ENCODE data around the gene SYT14.
"Not testable (repeated sequence)": the region's sequence is repeated elsewhere in the genome, so short reads cannot be mapped to it uniquely, and the experiment has no call there.

The SYT14 gene

GRCh38 chr1:210049616-210050015 is 111.6 kb downstream of the SYT14 start:
- H3K23ac ChIP-seq (ENCODE audit: low read length): no peak overlapping the region
- no peak overlapping the region for H3K4ac ChIP-seq (ENCODE audit: low read depth, low read length)
- H3K9ac ChIP-seq (ENCODE audit: low read length): no peak overlapping the region
- H4K12ac ChIP-seq (ENCODE audit: low read depth, low read length): no peak overlapping the region
- H3K4me3 ChIP-seq (ENCODE audit: low read depth, low read length): no peak overlapping the region
- no peak overlapping the region for H2BK120ac ChIP-seq (ENCODE audit: insufficient read depth, low read length, poor library complexity)
- no peak overlapping the region for H3K18ac ChIP-seq (ENCODE audit: low read length)
- WGBS (ENCODE audit: extremely low coverage, insufficient coverage, insufficient read length): no CpG with 5 or more reads among the region's 7 CpGs
- H3K4me1 ChIP-seq (ENCODE audit: control insufficient read depth in 1 of 2, insufficient read depth in 2 of 2, low read length in 2 of 2): no peaks in the 10 kb centered on the region
- no peaks in the 10 kb centered on the region for H3K79me1 ChIP-seq (ENCODE audit: low read length)
- no peak overlapping the region for H2BK5ac ChIP-seq (ENCODE audit: low read depth, low read length, poor library complexity)
- H3K27ac ChIP-seq (ENCODE audit: low read depth, low read length): no peak overlapping the region
- no peaks in the 10 kb centered on the region for H3K27me3 ChIP-seq (ENCODE audit: insufficient read depth, low read length)
- no peak overlapping the region for H2BK12ac ChIP-seq (ENCODE audit: low read length)
- H2AFZ ChIP-seq (ENCODE audit: insufficient read depth, low read length, poor library complexity): no peak overlapping the region
- no peaks in the 10 kb centered on the region for H3K79me2 ChIP-seq (ENCODE audit: control insufficient read depth, insufficient read depth, low read length, poor library complexity)
- H2AK5ac ChIP-seq (ENCODE audit: low read length): no peak overlapping the region
- no peak overlapping the region for H3K14ac ChIP-seq (ENCODE audit: low read length)
- H4K91ac ChIP-seq (ENCODE audit: low read depth, low read length): no peak overlapping the region
- H3K4me2 ChIP-seq (ENCODE audit: low read length): no peak overlapping the region
- DNase-seq: no peak
- H4K8ac ChIP-seq (ENCODE audit: low read depth, low read length): no peak overlapping the region
- no peaks in the 10 kb centered on the region for H3K36me3 ChIP-seq (ENCODE audit: control insufficient read depth in 1 of 2, insufficient read depth in 2 of 2, low read length in 2 of 2)
- no peaks in the 10 kb centered on the region for H3K9me3 ChIP-seq (ENCODE audit: insufficient read depth, low read depth, low read length)

GRCh38 chr1:210050491-210050890 is 112.5 kb downstream of the SYT14 start:
- H4K8ac ChIP-seq (ENCODE audit: low read depth, low read length); DNase-seq; H3K9ac ChIP-seq (ENCODE audit: low read length); H3K9me3 ChIP-seq (ENCODE audit: insufficient read depth, low read depth, low read length); H3K4me2 ChIP-seq (ENCODE audit: low read length); H3K27ac ChIP-seq (ENCODE audit: low read depth, low read length); H3K36me3 ChIP-seq (ENCODE audit: control insufficient read depth in 1 of 2, insufficient read depth in 2 of 2, low read length in 2 of 2); H3K79me2 ChIP-seq (ENCODE audit: control insufficient read depth, insufficient read depth, low read length, poor library complexity); H3K23ac ChIP-seq (ENCODE audit: low read length); H3K27me3 ChIP-seq (ENCODE audit: insufficient read depth, low read length); H3K79me1 ChIP-seq (ENCODE audit: low read length); H2BK12ac ChIP-seq (ENCODE audit: low read length); H2AK5ac ChIP-seq (ENCODE audit: low read length); H3K4me1 ChIP-seq (ENCODE audit: control insufficient read depth in 1 of 2, insufficient read depth in 2 of 2, low read length in 2 of 2); H3K4ac ChIP-seq (ENCODE audit: low read depth, low read length); H4K12ac ChIP-seq (ENCODE audit: low read depth, low read length); H3K14ac ChIP-seq (ENCODE audit: low read length); H2BK5ac ChIP-seq (ENCODE audit: low read depth, low read length, poor library complexity); H4K91ac ChIP-seq (ENCODE audit: low read depth, low read length); H2AFZ ChIP-seq (ENCODE audit: insufficient read depth, low read length, poor library complexity); H2BK120ac ChIP-seq (ENCODE audit: insufficient read depth, low read length, poor library complexity); H3K18ac ChIP-seq (ENCODE audit: low read length); H3K4me3 ChIP-seq (ENCODE audit: low read depth, low read length): not testable (repeated sequence)
- no CpG with 5 or more reads among the region's 4 CpGs for WGBS (ENCODE audit: extremely low coverage, insufficient coverage, insufficient read length)

DNA sequence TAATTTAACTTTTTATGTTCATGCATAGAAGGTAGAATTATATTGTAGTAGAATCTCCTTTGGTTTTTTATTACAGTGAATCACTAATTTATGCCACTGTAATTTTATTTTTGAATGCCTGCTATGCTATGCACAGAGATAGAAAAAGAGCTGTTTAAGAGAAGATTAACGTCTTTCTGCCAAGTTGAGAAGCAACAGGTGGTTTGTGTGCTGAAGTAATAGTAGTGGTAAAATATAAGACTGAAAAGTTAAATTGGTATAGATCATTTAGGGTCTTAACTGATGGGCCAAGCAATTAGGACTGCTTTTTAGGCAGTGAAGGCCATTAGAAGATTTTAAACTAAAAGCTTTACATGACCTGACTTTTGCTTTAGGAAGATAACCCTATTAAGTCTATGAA is 115.1 kb downstream of the SYT14 start:
- Histone ChIP-seq H3K18ac (ENCODE audit: low read length) (no peak overlapping the region), H2BK12ac (ENCODE audit: low read length) (no peak overlapping the region), H3K4me1 (ENCODE audit: control insufficient read depth in 1 of 2, insufficient read depth in 2 of 2, low read length in 2 of 2) (no peaks in the 10 kb centered on the region), H3K79me1 (ENCODE audit: low read length) (no peaks in the 10 kb centered on the region), H3K27ac (ENCODE audit: low read depth, low read length) (no peak overlapping the region), H3K4me2 (ENCODE audit: low read length) (no peak overlapping the region), H3K79me2 (ENCODE audit: control insufficient read depth, insufficient read depth, low read length, poor library complexity) (no peaks in the 10 kb centered on the region), H3K36me3 (ENCODE audit: control insufficient read depth in 1 of 2, insufficient read depth in 2 of 2, low read length in 2 of 2) (no peaks in the 10 kb centered on the region), H2AK5ac (ENCODE audit: low read length) (no peak overlapping the region), H3K9ac (ENCODE audit: low read length) (no peak overlapping the region), H3K9me3 (ENCODE audit: insufficient read depth, low read depth, low read length) (no peaks in the 10 kb centered on the region), H4K8ac (ENCODE audit: low read depth, low read length) (no peak overlapping the region), H3K4me3 (ENCODE audit: low read depth, low read length) (no peak overlapping the region), H3K14ac (ENCODE audit: low read length) (no peak overlapping the region), H2AFZ (ENCODE audit: insufficient read depth, low read length, poor library complexity) (no peak overlapping the region), H3K27me3 (ENCODE audit: insufficient read depth, low read length) (no peaks in the 10 kb centered on the region), H4K12ac (ENCODE audit: low read depth, low read length) (no peak overlapping the region), H3K4ac (ENCODE audit: low read depth, low read length) (no peak overlapping the region), H2BK120ac (ENCODE audit: insufficient read depth, low read length, poor library complexity) (no peak overlapping the region), H2BK5ac (ENCODE audit: low read depth, low read length, poor library complexity) (no peak overlapping the region), H4K91ac (ENCODE audit: low read depth, low read length) (no peak overlapping the region), H3K23ac (ENCODE audit: low read length) (no peak overlapping the region)
- no peak for DNase-seq
- no CpG with 5 or more reads among the region's 1 CpG for WGBS (ENCODE audit: extremely low coverage, insufficient coverage, insufficient read length)

- no peak overlapping the region for H3K14ac ChIP-seq (ENCODE audit: low read length)
- no peak overlapping the region for H2AK5ac ChIP-seq (ENCODE audit: low read length)
- no peak for DNase-seq
- no peaks in the 10 kb centered on the region for H3K79me1 ChIP-seq (ENCODE audit: low read length)
- no peak overlapping the region for H4K12ac ChIP-seq (ENCODE audit: low read depth, low read length)
- H3K27me3 ChIP-seq (ENCODE audit: insufficient read depth, low read length): no peaks in the 10 kb centered on the region
- H3K9ac ChIP-seq (ENCODE audit: low read length): no peak overlapping the region
- H3K4me1 ChIP-seq (ENCODE audit: control insufficient read depth in 1 of 2, insufficient read depth in 2 of 2, low read length in 2 of 2): no peaks in the 10 kb centered on the region
- no peaks in the 10 kb centered on the region for H3K79me2 ChIP-seq (ENCODE audit: control insufficient read depth, insufficient read depth, low read length, poor library complexity)
- H2AFZ ChIP-seq (ENCODE audit: insufficient read depth, low read length, poor library complexity): no peak overlapping the region
- no peak overlapping the region for H4K91ac ChIP-seq (ENCODE audit: low read depth, low read length)
- H3K9me3 ChIP-seq (ENCODE audit: insufficient read depth, low read depth, low read length): no peaks in the 10 kb centered on the region
- no peak overlapping the region for H3K27ac ChIP-seq (ENCODE audit: low read depth, low read length)
- H3K4ac ChIP-seq (ENCODE audit: low read depth, low read length): no peak overlapping the region
- H3K23ac ChIP-seq (ENCODE audit: low read length): no peak overlapping the region
- H3K36me3 ChIP-seq (ENCODE audit: control insufficient read depth in 1 of 2, insufficient read depth in 2 of 2, low read length in 2 of 2): no peaks in the 10 kb centered on the region
- H4K8ac ChIP-seq (ENCODE audit: low read depth, low read length): no peak overlapping the region
- H2BK12ac ChIP-seq (ENCODE audit: low read length): no peak overlapping the region
- H2BK5ac ChIP-seq (ENCODE audit: low read depth, low read length, poor library complexity): no peak overlapping the region
- no peak overlapping the region for H3K4me3 ChIP-seq (ENCODE audit: low read depth, low read length)
- no peak overlapping the region for H2BK120ac ChIP-seq (ENCODE audit: insufficient read depth, low read length, poor library complexity)
- H3K4me2 ChIP-seq (ENCODE audit: low read length): no peak overlapping the region
- no peak overlapping the region for H3K18ac ChIP-seq (ENCODE audit: low read length)
Measured at GRCh38 chr1:210057593-210057992, 119.6 kb downstream of the SYT14 start.

GRCh38 chr1:210061992-210062391 is 124.0 kb downstream of the SYT14 start:
- no peak overlapping the region for H4K12ac ChIP-seq (ENCODE audit: low read depth, low read length)
- H3K27me3 ChIP-seq (ENCODE audit: insufficient read depth, low read length): no peaks in the 10 kb centered on the region
- no peak overlapping the region for H2AK5ac ChIP-seq (ENCODE audit: low read length)
- no peaks in the 10 kb centered on the region for H3K36me3 ChIP-seq (ENCODE audit: control insufficient read depth in 1 of 2, insufficient read depth in 2 of 2, low read length in 2 of 2)
- H3K27ac ChIP-seq (ENCODE audit: low read depth, low read length): no peak overlapping the region
- H3K79me2 ChIP-seq (ENCODE audit: control insufficient read depth, insufficient read depth, low read length, poor library complexity): no peaks in the 10 kb centered on the region
- no CpG with 5 or more reads among the region's 1 CpG for WGBS (ENCODE audit: extremely low coverage, insufficient coverage, insufficient read length)
- H3K4me1 ChIP-seq (ENCODE audit: control insufficient read depth in 1 of 2, insufficient read depth in 2 of 2, low read length in 2 of 2): no peaks in the 10 kb centered on the region
- no peaks in the 10 kb centered on the region for H3K9me3 ChIP-seq (ENCODE audit: insufficient read depth, low read depth, low read length)
- no peak overlapping the region for H2AFZ ChIP-seq (ENCODE audit: insufficient read depth, low read length, poor library complexity)
- H3K9ac ChIP-seq (ENCODE audit: low read length): no peak overlapping the region
- no peak for DNase-seq
- H3K4me3 ChIP-seq (ENCODE audit: low read depth, low read length): no peak overlapping the region
- H4K8ac ChIP-seq (ENCODE audit: low read depth, low read length): no peak overlapping the region
- H3K79me1 ChIP-seq (ENCODE audit: low read length): no peaks in the 10 kb centered on the region
- no peak overlapping the region for H3K4ac ChIP-seq (ENCODE audit: low read depth, low read length)
- H4K91ac ChIP-seq (ENCODE audit: low read depth, low read length): no peak overlapping the region
- H3K4me2 ChIP-seq (ENCODE audit: low read length): no peak overlapping the region
- H3K23ac ChIP-seq (ENCODE audit: low read length): no peak overlapping the region
- no peak overlapping the region for H3K14ac ChIP-seq (ENCODE audit: low read length)
- H3K18ac ChIP-seq (ENCODE audit: low read length): no peak overlapping the region
- no peak overlapping the region for H2BK5ac ChIP-seq (ENCODE audit: low read depth, low read length, poor library complexity)
- no peak overlapping the region for H2BK120ac ChIP-seq (ENCODE audit: insufficient read depth, low read length, poor library complexity)
- H2BK12ac ChIP-seq (ENCODE audit: low read length): no peak overlapping the region
